ENCODE data around the gene GRAP.

GRCh38 chr17:18990331-18990730 is 56.4 kb downstream of the GRAP start:
- TF ChIP-seq EZH2 (IDR thresholded peaks at IDR 0.05; ENCODE audit: borderline replicate concordance, low read length) (no peak), CTCF (IDR thresholded peaks at IDR 0.05; ENCODE audit: low read length) (no peak)

Data from OCI-LY1 (cell line).